ENCODE measurements around the gene EYA2. TPM values are rescaled to one million over a fixed set of nuclear protein-coding genes. Genes with fewer than 3 reads are reported as not detected.

EYA2 gene
- 10 to 100 TPM in 3 of 4 donors, 1 to 10 TPM in 1; 9.9 to 20.1 (median 13.8) TPM for total RNA-seq

DNA sequence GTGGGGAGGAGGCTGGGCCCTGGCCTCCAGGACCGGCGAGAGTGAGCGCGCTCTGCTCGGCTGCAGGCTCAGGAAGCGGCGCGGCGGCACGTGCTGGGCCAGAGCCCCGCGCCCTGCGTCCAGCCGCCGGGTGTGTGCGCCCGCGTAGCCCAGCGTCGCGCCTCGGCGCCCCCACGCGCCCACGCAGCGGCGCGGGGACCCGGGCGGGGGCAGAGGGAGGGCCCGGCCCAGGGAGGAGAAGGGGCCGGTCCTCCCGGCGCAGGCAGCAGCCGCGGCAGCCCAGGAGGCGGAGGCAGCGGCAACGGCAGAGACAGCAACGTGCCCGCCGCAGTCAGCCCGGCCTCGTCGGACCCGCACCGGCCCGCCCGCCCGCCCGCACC, at the start of gene EYA2:
TSS of gene EYA2 (plus strand) at position 265 of the 380 bp plus-strand sequence. CDS start 95,168 bp downstream, outside the sequence.
- TF ChIP-seq, protein P1, sequence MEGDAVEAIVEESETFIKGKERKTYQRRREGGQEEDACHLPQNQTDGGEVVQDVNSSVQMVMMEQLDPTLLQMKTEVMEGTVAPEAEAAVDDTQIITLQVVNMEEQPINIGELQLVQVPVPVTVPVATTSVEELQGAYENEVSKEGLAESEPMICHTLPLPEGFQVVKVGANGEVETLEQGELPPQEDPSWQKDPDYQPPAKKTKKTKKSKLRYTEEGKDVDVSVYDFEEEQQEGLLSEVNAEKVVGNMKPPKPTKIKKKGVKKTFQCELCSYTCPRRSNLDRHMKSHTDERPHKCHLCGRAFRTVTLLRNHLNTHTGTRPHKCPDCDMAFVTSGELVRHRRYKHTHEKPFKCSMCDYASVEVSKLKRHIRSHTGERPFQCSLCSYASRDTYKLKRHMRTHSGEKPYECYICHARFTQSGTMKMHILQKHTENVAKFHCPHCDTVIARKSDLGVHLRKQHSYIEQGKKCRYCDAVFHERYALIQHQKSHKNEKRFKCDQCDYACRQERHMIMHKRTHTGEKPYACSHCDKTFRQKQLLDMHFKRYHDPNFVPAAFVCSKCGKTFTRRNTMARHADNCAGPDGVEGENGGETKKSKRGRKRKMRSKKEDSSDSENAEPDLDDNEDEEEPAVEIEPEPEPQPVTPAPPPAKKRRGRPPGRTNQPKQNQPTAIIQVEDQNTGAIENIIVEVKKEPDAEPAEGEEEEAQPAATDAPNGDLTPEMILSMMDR (IDR thresholded peaks at IDR 0.05), result no peak
- peak in 1 of 2 donors; percentile 55 for TF ChIP-seq POLR2A (IDR thresholded peaks at IDR 0.05)
- peak within 1 kb of the TSS; percentile 63 to 81 (median 71) for H3K27ac ChIP-seq
- H3K4me3 ChIP-seq (replicated peaks in 1 of 3), result peak within 1 kb of the TSS; percentile 48 to 65 (median 51)
- 0% methylated on average over 6 to 7 of the region's 52 CpGs for WGBS, 2 donors
- no peaks in the 10 kb centered on the region for H3K36me3 ChIP-seq
- H3K4me1 ChIP-seq, result peaks cover 19 to 35% of the 10 kb centered on the region in 2 donors
- H3K27me3 ChIP-seq, result no peaks in the 10 kb centered on the region
- peak; percentile 63 to 65 for DNase-seq
- intact Hi-C loops (cut with DNase I), result no loop called here
- H3K9me3 ChIP-seq, result no peaks in the 10 kb centered on the region

GRCh38 chr20:46844965-46845364, 49.7 kb upstream of the EYA2 start:
- intact Hi-C loops (cut with DNase I), result no loop called here
- DNase-seq, result no peak
- TF ChIP-seq, protein P1 (IDR thresholded peaks at IDR 0.05), result no peak
- no peak for TF ChIP-seq POLR2A (IDR thresholded peaks at IDR 0.05)
- no peaks in the 10 kb centered on the region for H3K27me3 ChIP-seq
- H3K27ac ChIP-seq, result no peak overlapping the region
- no peaks in the 10 kb centered on the region for H3K4me1 ChIP-seq
- no peaks in the 10 kb centered on the region for H3K36me3 ChIP-seq
- WGBS, 2 donors, result 90 to 91% methylated on average over 9 of the region's 9 CpGs
- no peak overlapping the region for H3K4me3 ChIP-seq (replicated peaks in 1 of 3)
- H3K9me3 ChIP-seq, result no peaks in the 10 kb centered on the region

DNA sequence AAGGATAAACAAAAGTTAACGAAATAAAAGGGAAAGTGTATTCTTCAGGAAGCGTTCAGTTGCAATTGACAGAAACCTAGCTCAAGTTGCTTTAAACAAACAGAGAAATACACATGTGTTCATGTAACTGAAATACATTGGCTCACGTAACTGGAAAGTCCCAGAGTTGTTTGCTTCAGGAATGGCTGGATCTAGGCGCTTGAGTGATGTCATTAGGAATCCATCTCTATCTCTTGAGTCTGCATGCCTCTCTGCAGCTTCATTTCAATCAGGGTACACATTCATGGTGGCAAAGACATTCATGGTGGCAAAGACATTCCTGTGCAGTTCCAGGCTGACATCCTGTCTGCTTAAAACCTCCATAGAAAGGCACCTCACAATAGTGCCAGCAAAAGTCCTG, 45.4 kb upstream of the EYA2 start:
- DNase-seq, result no peak
- intact Hi-C loops (cut with DNase I), result no loop called here
- Histone ChIP-seq H3K9me3 (no peaks in the 10 kb centered on the region), H3K4me3 (replicated peaks in 1 of 3) (no peak overlapping the region), H3K27me3 (no peaks in the 10 kb centered on the region), H3K4me1 (no peaks in the 10 kb centered on the region), H3K27ac (no peak overlapping the region), H3K36me3 (no peaks in the 10 kb centered on the region)
- TF ChIP-seq, protein P1 (IDR thresholded peaks at IDR 0.05), result no peak
- no peak for TF ChIP-seq POLR2A (IDR thresholded peaks at IDR 0.05)
- 92 to 95% methylated on average over 4 of the region's 4 CpGs for WGBS, 2 donors

- Histone ChIP-seq H3K9me3 (no peaks in the 10 kb centered on the region), H3K4me3 (replicated peaks in 1 of 3) (no peak overlapping the region), H3K27ac (no peak overlapping the region), H3K27me3 (no peaks in the 10 kb centered on the region), H3K36me3 (no peaks in the 10 kb centered on the region), H3K4me1 (no peaks in the 10 kb centered on the region)
- intact Hi-C loops (cut with DNase I), result no loop called here
- DNase-seq, result no peak
- WGBS, 2 donors, result 80 to 81% methylated on average over 5 of the region's 5 CpGs
- TF ChIP-seq, protein P1 (IDR thresholded peaks at IDR 0.05), result no peak
- no peak for TF ChIP-seq POLR2A (IDR thresholded peaks at IDR 0.05)
Observed at GRCh38 chr20:46849751-46850150, 44.9 kb upstream of the EYA2 start.

DNA sequence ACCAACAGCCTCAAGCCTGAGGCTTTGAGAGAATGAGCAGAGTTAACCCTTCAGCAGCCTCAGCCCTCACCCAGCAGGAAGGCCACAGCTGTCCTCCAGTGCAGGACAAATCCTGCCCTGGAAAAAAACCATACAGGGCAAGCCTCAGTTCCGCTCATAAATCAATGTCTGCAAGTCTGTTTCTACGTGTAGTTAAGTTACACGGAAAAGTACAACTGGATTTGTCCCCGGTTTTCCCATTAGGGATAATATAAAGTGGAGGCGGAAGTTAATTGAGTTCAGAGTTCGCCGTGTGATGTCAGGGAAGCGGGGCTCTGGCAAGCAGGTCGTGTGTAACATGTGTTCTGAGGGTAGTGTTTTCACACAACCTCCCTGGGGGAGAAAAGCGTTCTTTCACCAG, 44.2 kb upstream of the EYA2 start:
- Histone ChIP-seq H3K9me3 (no peaks in the 10 kb centered on the region), H3K4me3 (replicated peaks in 1 of 3) (no peak overlapping the region), H3K36me3 (no peaks in the 10 kb centered on the region), H3K4me1 (no peaks in the 10 kb centered on the region), H3K27ac (no peak overlapping the region), H3K27me3 (no peaks in the 10 kb centered on the region)
- TF ChIP-seq, protein P1 (IDR thresholded peaks at IDR 0.05), result no peak
- no peak for TF ChIP-seq POLR2A (IDR thresholded peaks at IDR 0.05)
- no peak for DNase-seq
- intact Hi-C loops (cut with DNase I), result no loop called here
- 74 to 77% methylated on average over 10 of the region's 10 CpGs for WGBS, 2 donors
